Ovary (tissue), 9 donors: ENCODE data around the gene ZNF296. TPM values are rescaled to one million over a fixed set of nuclear protein-coding genes. Genes with fewer than 3 reads are reported as not detected.

Experiments used
- DNase-seq, 5 donors: peaks; one replicate each; pipeline ENCODE4 v3.0.0-alpha.2; 2019 to 2020
- H3K27ac ChIP-seq, 2 donors: fragments of 200-600 bp; one replicate each; pipeline versions ENCODE4 v1.5.1 to v1.8.0; 2019 to 2022
- H3K27me3 ChIP-seq: fragments of 200-600 bp; one replicate; pipeline ENCODE4 v1.8.0; 2022
- H3K36me3 ChIP-seq: fragments of 200-600 bp; sonication (generic); one replicate; pipeline ENCODE4 v1.5.1; 2019
- H3K4me1 ChIP-seq: one replicate; pipeline ENCODE4 v1.8.1; 2013; ENCODE audit warnings: mild to moderate bottlenecking, moderate library complexity; ENCODE audit not compliant: insufficient read depth
- H3K4me3 ChIP-seq: fragments of 200-600 bp; sonication (generic); one replicate; pipeline ENCODE4 v1.5.1; 2017
- H3K9me3 ChIP-seq, 2 donors: fragments of 200-600 bp in 1 of 2; sonication (generic) in 1 of 2; one replicate each; pipeline versions ENCODE4 v1.5.1 to v1.8.1; 2013 to 2019; ENCODE audit warnings: mild to moderate bottlenecking in 1 of 2, moderate library complexity in 1 of 2
- CTCF ChIP-seq, 3 donors: fragments of 450-650 bp in 2 of 3; fragments of 200-600 bp in 1 of 3; IDR thresholded peaks; one replicate each; pipeline versions ENCODE4 v1.5.1 to v1.8.0; 2016 to 2022; ENCODE audit warnings: antibody characterized with exemption in 3 of 3, mild to moderate bottlenecking in 1 of 3
- EP300 ChIP-seq: sonication (generic); formaldehyde crosslinking; IDR thresholded peaks from one replicate; pipeline ENCODE4 v1.6.1; 2017; ENCODE audit warnings: antibody characterized with exemption
- POLR2A ChIP-seq: fragments of 450-650 bp; IDR thresholded peaks from one replicate; pipeline ENCODE4 v1.6.1; 2017; ENCODE audit warnings: antibody characterized with exemption, mild to moderate bottlenecking, moderate library complexity
- WGBS, 3 donors: extraction: QIAGEN DNeasy Blood & Tissue Kit in 1 of 3; methylation state at CpG; one replicate each; pipeline versions ENCODE4 v1.1.5 to v1.1.7; 2013 to 2017; 5-methylcytosine and 5-hydroxymethylcytosine counted together
- intact Hi-C, 4 donors: fragments of 100-400 bp; cut with DNase I; formaldehyde crosslinking; loops; one replicate each; pipeline versions ENCODE4 v1.11.0 to v1.15.1; 2022 to 2023
- polyA plus RNA-seq, 2 donors: library from polyadenylated mRNA; stranded (reverse); fragments of 200-250 nt in 1 of 2; fragments of 350-450 nt in 1 of 2; fragmentation: Illumina TruSeq in 1 of 2; extraction: RNeasy Lipid Tissue Mini Kit (QIAGEN cat#74804) in 1 of 2; gene quantifications; one replicate each; pipeline ENCODE4 v1.2.3, GENCODE V29; 2013 to 2014
- total RNA-seq, 7 donors: library from RNA; depleted of rRNA in 2 of 7; stranded (reverse); fragments of >200 nt in 2 of 7; fragmentation: NEBNext Ultra II Directional in 3 of 7; extraction: Animal tissue kit (Norgen Biotek cat#: 25700) in 3 of 7; gene quantifications; one replicate each; pipeline versions ENCODE4 v1.1.0 to v1.2.4, GENCODE V29; 2016 to 2023
- donor health status: DM: no; HTN: no; CAD: no; lungs with moderate emphysema.
- donor health status: DM: no; HTN: no; CAD: no.
- donor health status: Bipolar disorder and iron deficiency.
- donor health status: DM: yes; HTN: yes; CAD: no.
- donor health status: DM: no; HTN: no; CAD: no.
- donor health status: DM: yes; HTN: yes; CAD: no.

Gene ZNF296
- total and polyA plus RNA-seq, 9 donors: 0.24 to 2.4 (median 0.41) TPM; not detected in 1

- Histone ChIP-seq H3K9me3 (no peaks in the 10 kb centered on the region), H3K4me3 (no peak overlapping the region), H3K4me1 (peaks cover 2% of the 10 kb centered on the region), H3K36me3 (no peaks in the 10 kb centered on the region), H3K27me3 (no peaks in the 10 kb centered on the region), H3K27ac (no peak overlapping the region)
- intact Hi-C loops: no loop called here
- TF ChIP-seq POLR2A (no peak), EP300 (no peak), CTCF (IDR thresholded peaks at IDR 0.05) (no peak)
- no peak for DNase-seq
- 40 to 47% (median 43%) methylated on average over 16 of the region's 16 CpGs for WGBS, 3 donors
Observed at GRCh38 chr19:45117167-45117594, 40.9 kb upstream of the ZNF296 start.

- no peak for DNase-seq
- intact Hi-C loops: no loop called here
- Histone ChIP-seq H3K4me1 (peaks cover 2% of the 10 kb centered on the region), H3K4me3 (no peak overlapping the region), H3K36me3 (no peaks in the 10 kb centered on the region), H3K9me3 (no peaks in the 10 kb centered on the region), H3K27ac (no peak overlapping the region), H3K27me3 (no peaks in the 10 kb centered on the region)
- 92 to 96% (median 94%) methylated on average over 21 of the region's 21 CpGs for WGBS, 3 donors
- TF ChIP-seq EP300: no peak
- TF ChIP-seq POLR2A: no peak
- no peak for TF ChIP-seq CTCF (IDR thresholded peaks at IDR 0.05)
Observed at GRCh38 chr19:45115809-45116615, 39.7 kb upstream of the ZNF296 start.

GRCh38 chr19:45114116-45114515 lies 37.8 kb upstream of the ZNF296 start:
- Histone ChIP-seq H3K4me3 (no peak overlapping the region), H3K9me3 (no peaks in the 10 kb centered on the region)

GRCh38 chr19:45113628-45114027 lies 37.4 kb upstream of the ZNF296 start:
- Histone ChIP-seq H3K4me1 (peaks cover 2% of the 10 kb centered on the region), H3K36me3 (no peaks in the 10 kb centered on the region), H3K27ac (no peak overlapping the region), H3K4me3 (no peak overlapping the region), H3K27me3 (no peaks in the 10 kb centered on the region), H3K9me3 (no peaks in the 10 kb centered on the region)
- TF ChIP-seq EP300 (no peak), POLR2A (no peak), CTCF (IDR thresholded peaks at IDR 0.05) (no peak)
- 84 to 90% (median 88%) methylated on average over 9 of the region's 9 CpGs for WGBS, 3 donors
- no peak for DNase-seq
- intact Hi-C loops: no loop called here

More at GRCh38 chr19:45114116-45114515, 37.8 kb upstream of the ZNF296 start:
- Histone ChIP-seq H3K27me3 (no peaks in the 10 kb centered on the region), H3K4me1 (peaks cover 2% of the 10 kb centered on the region), H3K36me3 (no peaks in the 10 kb centered on the region), H3K27ac (no peak overlapping the region)
- 76 to 82% (median 80%) methylated on average over 4 of the region's 4 CpGs for WGBS, 3 donors
- DNase-seq: no peak
- intact Hi-C loops: no loop called here
- TF ChIP-seq CTCF (IDR thresholded peaks at IDR 0.05) (no peak), EP300 (no peak), POLR2A (no peak)
